SH-SY5Y (cell line): Measurements from ENCODE around the gene COLEC12.

Source experiments
- GATA2 ChIP-seq: IDR thresholded peaks from 2 replicates; pipeline ENCODE4 v1.6.1; 2011; ENCODE audit warnings: mild to moderate bottlenecking, low read depth, low read length
- GATA3 ChIP-seq: IDR thresholded peaks from 2 replicates; pipeline ENCODE4 v1.6.1; 2011; ENCODE audit warnings: low read depth, mild to moderate bottlenecking, low read length, moderate library complexity

DNA sequence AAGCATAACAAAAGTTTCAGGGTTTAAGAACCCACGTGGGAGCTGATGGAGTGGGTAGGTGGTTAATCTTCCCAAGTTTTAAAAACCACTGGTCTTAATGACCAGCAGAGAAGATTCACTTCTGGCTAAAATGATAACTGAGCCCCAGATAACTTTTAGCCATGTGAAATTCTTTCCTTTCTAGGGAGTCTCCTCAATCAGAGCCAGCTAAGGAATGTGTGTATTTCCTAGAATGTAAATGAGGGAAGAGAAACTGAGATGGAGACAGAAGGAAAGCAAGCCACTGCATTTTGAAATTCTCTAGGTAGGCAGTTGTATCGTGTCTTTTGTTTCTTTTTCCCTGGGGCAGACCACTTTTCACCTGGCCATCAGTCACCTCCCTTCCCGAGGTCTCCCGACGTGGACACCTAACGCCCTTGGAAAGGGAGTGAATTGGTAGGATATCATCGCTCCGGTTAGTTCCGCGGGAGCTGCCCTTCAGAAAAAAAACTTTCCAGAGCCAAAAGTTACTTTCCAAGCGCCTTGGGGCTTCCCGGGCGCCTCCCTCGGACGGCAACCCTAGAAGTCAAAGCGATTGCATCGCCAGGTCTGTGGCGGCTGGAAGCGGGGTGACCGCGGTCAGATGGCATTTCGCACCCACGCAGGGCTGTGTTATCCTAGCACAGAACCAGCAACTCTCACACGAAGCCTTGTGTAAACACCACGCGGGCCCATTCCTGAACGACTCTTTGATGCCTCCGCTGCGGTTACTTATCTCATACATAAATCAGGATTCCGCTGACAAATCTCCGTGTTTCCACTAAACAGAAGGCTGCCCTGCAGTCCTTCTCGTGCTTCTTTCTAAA is 1.3 kb downstream of the COLEC12 start:
- TF ChIP-seq GATA3 (peak; percentile 86), GATA2 (peak; percentile 94)
